Frontal cortex (tissue), 4 donors: Measurements from ENCODE around the gene NOS1AP. TPM values are rescaled to one million over a fixed set of nuclear protein-coding genes. Genes with fewer than 3 reads are reported as not detected.
"Not testable (repeated sequence)": the region's sequence is repeated elsewhere in the genome, so short reads cannot be mapped to it uniquely, and the experiment has no call there.

ENCODE experiments used
- DNase-seq, 2 donors: peaks; one replicate each; pipeline ENCODE4 v3.0.0; 2012; ENCODE audit warnings: low spot score in 2 of 2
- FAIRE-seq: peaks from 2 replicates; lab custom pipeline; 2012; peaks lifted over from hg19 to GRCh38; lab: Jason Lieb, UNC
- total RNA-seq: library from RNA; depleted of rRNA; stranded (reverse); fragments of >200 nt; gene quantifications from one replicate; pipeline ENCODE4 v1.2.3, GENCODE V29; 2014
- donor health status: control.
- donor health status: control.
- donor health status: control.

Gene NOS1AP
- total RNA-seq, 1 donor from 2014 or later = 4.9 TPM

DNA sequence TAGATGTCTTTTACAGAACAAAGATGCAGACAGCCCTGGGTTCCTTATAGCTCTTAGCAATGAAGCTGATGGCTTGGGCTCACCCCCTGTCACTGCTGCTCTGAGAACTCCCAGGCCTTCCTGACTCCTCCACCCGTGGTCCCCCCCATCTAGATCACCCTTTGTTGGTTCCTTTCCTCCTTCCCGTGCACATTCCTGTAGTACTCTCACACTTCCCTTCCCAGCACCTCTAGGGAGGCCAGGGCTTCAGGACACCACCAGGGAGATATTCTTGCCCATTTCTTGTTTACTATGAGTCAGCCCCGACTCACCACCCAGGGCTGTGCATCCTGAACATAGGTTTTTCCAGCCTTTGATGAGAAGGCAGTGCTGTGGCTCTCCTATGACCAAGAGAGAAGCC is 14.4 kb upstream of the NOS1AP start:
- no peak for DNase-seq
- FAIRE-seq = no peak

DNA sequence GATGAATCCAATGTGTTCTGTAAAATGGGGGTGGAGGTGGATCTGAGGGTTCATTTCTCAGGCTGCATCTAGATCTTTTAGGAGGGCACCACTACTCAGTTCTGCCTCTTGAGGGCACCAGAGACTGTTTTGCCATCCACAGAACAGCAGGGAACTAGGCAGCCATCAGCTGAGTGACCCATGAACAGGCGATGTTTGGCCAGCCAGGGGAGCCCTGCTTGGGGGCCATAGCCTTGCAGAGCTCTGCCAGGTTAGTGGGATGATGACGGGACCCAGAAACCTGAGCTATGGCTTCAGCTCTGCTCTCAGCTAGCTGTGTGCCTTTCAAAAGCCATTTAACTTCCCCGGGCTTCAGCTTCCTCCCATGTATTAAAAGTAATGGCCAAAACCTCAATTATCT is 13.4 kb upstream of the NOS1AP start:
- peak; percentile 31 to 61 for DNase-seq
- no peak for FAIRE-seq

- no peak for FAIRE-seq
- DNase-seq = no peak
Observed at GRCh38 chr1:162056579-162056978, 12.9 kb upstream of the NOS1AP start.

DNA sequence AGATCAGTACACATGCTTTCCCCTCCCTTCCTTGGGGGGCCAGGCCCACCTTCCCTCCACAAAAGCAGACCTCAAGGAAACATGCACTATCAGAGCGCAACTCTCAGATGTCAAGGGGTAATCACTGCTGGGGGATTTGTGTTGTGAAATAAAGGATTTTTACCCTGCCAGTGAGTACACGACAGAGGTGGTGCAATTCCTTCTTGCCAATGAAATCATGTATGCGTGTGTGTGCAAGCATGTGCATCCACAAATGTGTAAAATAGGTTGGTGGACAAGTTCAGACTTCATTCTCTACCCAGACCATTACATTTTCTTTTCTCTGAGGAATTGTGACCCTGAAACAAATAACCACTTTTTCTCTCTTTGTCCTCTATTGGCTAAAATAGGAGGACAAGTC is 9.8 kb upstream of the NOS1AP start:
- FAIRE-seq (no peak), DNase-seq (no peak)

DNA sequence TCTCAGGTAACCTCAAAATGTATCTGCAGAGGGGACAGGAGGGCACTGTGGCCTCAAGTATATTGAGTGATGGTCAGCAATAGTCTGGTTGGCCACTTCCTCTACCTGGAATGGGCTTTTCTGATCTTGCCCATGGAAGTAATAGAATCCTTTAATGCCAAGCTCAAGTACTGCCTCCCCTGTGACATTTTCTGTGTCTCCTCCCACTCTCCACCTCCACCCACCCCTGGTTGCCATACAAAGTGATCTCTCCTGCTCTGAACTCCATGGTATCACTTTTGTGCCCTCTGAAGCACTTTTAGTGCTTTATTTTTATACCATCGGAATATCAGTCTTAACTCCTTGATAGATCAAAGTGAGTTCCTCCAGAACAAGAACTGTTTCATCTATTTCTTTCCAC is 9.2 kb upstream of the NOS1AP start:
- FAIRE-seq = no peak
- DNase-seq = no peak

GRCh38 chr1:162062542-162063015 is 6.9 kb upstream of the NOS1AP start:
- DNase-seq (no peak), FAIRE-seq (no peak)

GRCh38 chr1:162065016-162065415 is 4.5 kb upstream of the NOS1AP start:
- DNase-seq = no peak
- FAIRE-seq = no peak

- not testable (repeated sequence) for FAIRE-seq, DNase-seq
Observed at GRCh38 chr1:162066836-162067235, 2.7 kb upstream of the NOS1AP start.

DNA sequence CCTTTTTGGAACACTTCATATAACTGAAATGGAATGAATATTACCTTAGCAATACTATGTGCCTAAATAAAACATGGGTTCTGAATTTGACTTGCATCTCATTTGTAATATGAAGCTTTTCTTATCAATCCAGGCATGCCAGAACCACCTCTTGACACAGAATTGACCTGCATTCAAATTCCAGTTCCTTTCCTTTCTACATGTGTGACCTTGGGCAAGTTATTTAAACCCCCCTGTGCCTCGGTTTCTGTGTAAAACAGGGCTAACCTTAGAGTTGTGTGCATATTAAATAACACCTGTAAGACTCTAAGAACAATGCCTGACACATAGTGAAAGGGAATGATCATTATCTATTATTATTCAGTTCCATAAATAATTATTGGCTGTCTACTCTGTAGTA is 2.0 kb upstream of the NOS1AP start:
- FAIRE-seq = no peak
- no peak for DNase-seq

DNA sequence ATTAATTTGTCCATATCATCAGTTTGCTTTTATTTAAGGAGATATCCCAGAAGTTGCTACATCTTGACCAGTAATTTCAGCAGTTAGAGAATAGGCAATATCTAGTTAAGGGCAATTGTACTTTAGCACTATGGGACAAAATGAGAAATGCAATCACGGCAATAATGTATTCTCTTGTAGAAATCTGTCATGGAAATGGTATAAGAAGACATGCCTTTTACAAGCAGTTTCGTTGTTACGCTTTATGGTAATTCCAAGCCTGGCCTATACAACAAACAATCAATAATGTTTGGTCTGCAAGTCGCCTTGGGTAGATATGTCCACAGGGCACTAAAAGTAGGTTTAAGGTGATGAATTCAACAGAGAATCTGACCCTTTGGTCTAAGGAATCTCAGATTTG is 1.2 kb upstream of the NOS1AP start:
- no peak for FAIRE-seq

DNA sequence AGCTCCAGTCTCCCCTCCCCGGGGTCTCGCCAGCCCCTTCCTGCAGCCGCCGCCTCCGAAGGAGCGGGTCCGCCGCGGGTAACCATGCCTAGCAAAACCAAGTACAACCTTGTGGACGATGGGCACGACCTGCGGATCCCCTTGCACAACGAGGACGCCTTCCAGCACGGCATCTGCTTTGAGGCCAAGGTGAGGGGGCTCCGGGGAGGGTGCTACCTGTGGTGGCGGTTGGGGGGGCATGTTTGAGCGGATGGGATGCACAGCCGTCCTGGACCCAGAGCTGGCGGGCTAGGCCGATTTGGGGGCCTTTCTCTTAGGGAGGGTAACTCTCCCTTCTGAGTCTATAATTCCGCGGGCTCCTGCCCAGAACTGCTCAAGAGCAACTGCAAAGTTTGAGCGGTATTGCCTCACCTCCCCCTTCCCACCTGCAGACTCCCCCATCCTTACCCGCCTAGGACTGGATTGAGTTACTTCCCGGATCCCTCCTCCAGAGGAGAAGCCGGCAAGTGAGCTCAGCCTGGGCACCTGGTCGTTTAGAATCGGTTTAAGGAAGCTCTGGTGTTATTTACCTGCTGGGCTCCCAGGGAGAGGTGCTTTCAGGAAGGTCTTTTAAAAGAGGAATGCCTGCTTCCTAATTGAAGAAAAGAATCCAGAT is 730 bp downstream of the NOS1AP start:
- DNase-seq (no peak), FAIRE-seq (no peak)

More for the DNA sequence above, 1.2 kb upstream of the NOS1AP start:
- DNase-seq = no peak

GRCh38 chr1:162070825-162071224 is 1.3 kb downstream of the NOS1AP start:
- no peak for DNase-seq
- FAIRE-seq = no peak

GRCh38 chr1:162072740-162073139 is 3.2 kb downstream of the NOS1AP start:
- FAIRE-seq (no peak), DNase-seq (no peak)

- DNase-seq = no peak
- FAIRE-seq = no peak
Observed at GRCh38 chr1:162074276-162075005, 5.0 kb downstream of the NOS1AP start.

GRCh38 chr1:162075862-162076261 is 6.4 kb downstream of the NOS1AP start:
- DNase-seq (no peak), FAIRE-seq (no peak)

DNA sequence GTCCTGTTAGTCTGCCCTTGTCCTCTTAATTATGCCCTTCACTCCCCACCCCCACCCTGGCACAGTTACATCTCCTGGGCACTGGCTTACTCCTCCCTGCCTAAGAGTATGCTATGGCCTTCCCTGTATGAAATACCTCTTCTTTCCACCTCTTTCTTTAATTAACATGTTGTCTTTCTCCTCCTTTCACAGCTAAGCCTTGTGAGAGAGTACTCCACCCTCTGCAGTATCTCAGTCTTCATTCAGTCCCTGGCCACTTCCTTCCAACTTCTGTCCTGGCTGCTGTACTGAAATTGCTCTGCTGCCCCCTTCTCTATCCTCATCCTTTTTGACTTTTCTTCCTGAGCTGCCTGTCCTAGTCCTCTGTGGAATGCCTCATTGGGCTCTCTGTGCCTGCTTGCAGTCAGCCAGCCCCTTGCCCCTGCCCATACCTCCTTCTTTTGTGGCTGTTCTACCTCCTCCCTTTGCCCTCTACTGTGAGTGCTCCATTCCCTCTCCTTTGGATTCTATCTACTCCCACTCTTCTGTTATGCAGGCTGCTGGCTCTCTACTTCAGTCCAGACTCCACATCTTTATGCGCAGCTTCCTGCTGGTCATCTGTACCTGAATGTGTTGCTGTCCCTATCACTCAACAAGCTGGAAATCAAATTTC is 8.3 kb downstream of the NOS1AP start:
- FAIRE-seq (no peak), DNase-seq (no peak)

GRCh38 chr1:162079030-162079429 is 9.5 kb downstream of the NOS1AP start:
- FAIRE-seq = no peak
- DNase-seq = no peak

GRCh38 chr1:162080472-162081015 is 11.1 kb downstream of the NOS1AP start:
- FAIRE-seq = no peak

GRCh38 chr1:162081316-162081715 is 11.8 kb downstream of the NOS1AP start:
- DNase-seq (no peak), FAIRE-seq (no peak)

More at GRCh38 chr1:162080472-162081015, 11.1 kb downstream of the NOS1AP start:
- DNase-seq = no peak

DNA sequence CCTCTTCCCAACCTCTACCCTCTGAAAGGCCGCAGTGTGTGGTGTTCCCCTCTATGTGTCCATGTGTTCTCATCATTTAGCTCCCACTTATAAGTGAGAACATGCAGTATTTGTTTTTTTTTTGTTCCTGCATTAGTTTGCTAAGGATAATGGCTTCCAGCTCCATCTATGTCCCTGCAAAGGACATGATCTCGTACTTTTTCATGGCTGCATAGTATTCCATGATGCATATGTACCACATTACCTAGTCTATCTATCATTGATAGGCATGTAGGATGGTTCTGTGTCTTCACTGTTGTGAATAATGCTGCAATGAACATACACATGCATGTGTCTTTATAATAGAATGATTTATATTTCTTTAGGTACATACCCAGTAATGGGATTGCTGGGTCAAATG is 12.6 kb downstream of the NOS1AP start:
- DNase-seq, FAIRE-seq: not testable (repeated sequence)

DNA sequence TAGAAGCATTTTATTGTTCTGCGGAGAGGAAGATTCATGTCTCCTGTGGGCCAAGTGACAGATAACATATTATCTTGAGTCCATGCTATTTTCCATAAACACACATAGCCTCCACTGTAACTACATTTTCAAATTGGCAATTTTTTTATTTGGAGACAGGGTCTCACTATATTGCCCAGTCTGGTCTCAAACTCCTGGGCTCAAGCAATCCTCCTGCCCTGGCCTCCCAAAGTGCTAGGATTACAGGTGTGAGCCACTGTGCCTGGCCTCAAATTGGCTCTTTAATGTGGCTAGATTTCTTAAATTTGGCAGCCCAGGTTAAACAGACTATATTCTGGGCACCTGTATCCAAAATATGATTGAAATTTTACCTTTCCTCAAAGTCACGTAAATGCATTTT is 13.8 kb downstream of the NOS1AP start:
- DNase-seq = no peak
- FAIRE-seq = no peak
